Measurements from ENCODE around the gene VTI1B. TPM values are rescaled to one million over a fixed set of nuclear protein-coding genes. Genes with fewer than 3 reads are reported as not detected.

VTI1B gene
- total and polyA plus RNA-seq, 2 experiments from 2014 or later = 44.7 to 96.1 TPM

GRCh38 chr14:67653651-67654280, 20.7 kb downstream of the VTI1B start:
- no peak overlapping the region for H3K4me3 ChIP-seq
- Mint-ChIP-seq H3K27me3 (ENCODE audit: insufficient read depth, low read depth, poor library complexity) (no peaks in the 10 kb centered on the region), H3K4me1 (no peaks in the 10 kb centered on the region), H3K36me3 (ENCODE audit: low read depth) (peaks cover 72% of the 10 kb centered on the region), H3K9me3 (no peaks in the 10 kb centered on the region), H3K4me3 (no peak overlapping the region), H3K27ac (peak overlapping the region; percentile 92)
- no peak for ATAC-seq
- TF ChIP-seq ZNF331 (CRISPR knock-in tag; IDR thresholded peaks at IDR 0.05; ENCODE audit: low read depth) (no peak), EZH2 (IDR thresholded peaks at IDR 0.05; ENCODE audit: low read depth, unreplicated experiment) (no peak), NANOG (IDR thresholded peaks at IDR 0.05; ENCODE audit: borderline replicate concordance) (no peak), POLR2AphosphoS5 (IDR thresholded peaks at IDR 0.05; ENCODE audit: low read depth) (no peak), STAT1 (IDR thresholded peaks at IDR 0.05; ENCODE audit: unreplicated experiment) (no peak), ETS1 (IDR thresholded peaks at IDR 0.05) (no peak), CTCF (conservative IDR thresholded peaks at IDR 0.05; ENCODE audit: low read depth in 2 of 2) (no peak), CREB1 (CRISPR knock-in tag; IDR thresholded peaks at IDR 0.05; ENCODE audit: low read depth) (no peak), EZH2phosphoT487 (IDR thresholded peaks at IDR 0.05; ENCODE audit: unreplicated experiment) (no peak), ZNF114 (CRISPR knock-in tag; IDR thresholded peaks at IDR 0.05) (no peak), JUNB (IDR thresholded peaks at IDR 0.05; ENCODE audit: unreplicated experiment) (no peak), ZNF462 (CRISPR knock-in tag; IDR thresholded peaks at IDR 0.05) (no peak)
- TF ChIP-seq, protein P1, sequence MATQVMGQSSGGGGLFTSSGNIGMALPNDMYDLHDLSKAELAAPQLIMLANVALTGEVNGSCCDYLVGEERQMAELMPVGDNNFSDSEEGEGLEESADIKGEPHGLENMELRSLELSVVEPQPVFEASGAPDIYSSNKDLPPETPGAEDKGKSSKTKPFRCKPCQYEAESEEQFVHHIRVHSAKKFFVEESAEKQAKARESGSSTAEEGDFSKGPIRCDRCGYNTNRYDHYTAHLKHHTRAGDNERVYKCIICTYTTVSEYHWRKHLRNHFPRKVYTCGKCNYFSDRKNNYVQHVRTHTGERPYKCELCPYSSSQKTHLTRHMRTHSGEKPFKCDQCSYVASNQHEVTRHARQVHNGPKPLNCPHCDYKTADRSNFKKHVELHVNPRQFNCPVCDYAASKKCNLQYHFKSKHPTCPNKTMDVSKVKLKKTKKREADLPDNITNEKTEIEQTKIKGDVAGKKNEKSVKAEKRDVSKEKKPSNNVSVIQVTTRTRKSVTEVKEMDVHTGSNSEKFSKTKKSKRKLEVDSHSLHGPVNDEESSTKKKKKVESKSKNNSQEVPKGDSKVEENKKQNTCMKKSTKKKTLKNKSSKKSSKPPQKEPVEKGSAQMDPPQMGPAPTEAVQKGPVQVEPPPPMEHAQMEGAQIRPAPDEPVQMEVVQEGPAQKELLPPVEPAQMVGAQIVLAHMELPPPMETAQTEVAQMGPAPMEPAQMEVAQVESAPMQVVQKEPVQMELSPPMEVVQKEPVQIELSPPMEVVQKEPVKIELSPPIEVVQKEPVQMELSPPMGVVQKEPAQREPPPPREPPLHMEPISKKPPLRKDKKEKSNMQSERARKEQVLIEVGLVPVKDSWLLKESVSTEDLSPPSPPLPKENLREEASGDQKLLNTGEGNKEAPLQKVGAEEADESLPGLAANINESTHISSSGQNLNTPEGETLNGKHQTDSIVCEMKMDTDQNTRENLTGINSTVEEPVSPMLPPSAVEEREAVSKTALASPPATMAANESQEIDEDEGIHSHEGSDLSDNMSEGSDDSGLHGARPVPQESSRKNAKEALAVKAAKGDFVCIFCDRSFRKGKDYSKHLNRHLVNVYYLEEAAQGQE (IDR thresholded peaks at IDR 0.05; ENCODE audit: unreplicated experiment) = no peak
- no peaks in the 10 kb centered on the region for H3K27me3 ChIP-seq (ENCODE audit: insufficient read depth)
- peaks cover 33% of the 10 kb centered on the region for H3K36me3 ChIP-seq (ENCODE audit: insufficient read depth)
- H3K9me2 ChIP-seq (ENCODE audit: insufficient read depth) = no peaks in the 10 kb centered on the region
- DNase-seq (ENCODE audit: low spot score) = no peak
- H3K4me1 ChIP-seq (ENCODE audit: insufficient read depth) = no peaks in the 10 kb centered on the region
- peaks cover 10% of the 10 kb centered on the region; the same call in 1 of the 2 replicates for H4K20me1 ChIP-seq (replicated peaks; ENCODE audit: insufficient read depth)
- H3K79me2 ChIP-seq (replicated peaks; ENCODE audit: insufficient read depth) = no peaks in the 10 kb centered on the region
- H3K4me2 ChIP-seq = no peak overlapping the region
- H3F3A ChIP-seq (replicated peaks; ENCODE audit: low read depth) = no peaks in the 10 kb centered on the region
- no peak overlapping the region for H3K27ac ChIP-seq (ENCODE audit: low read depth)
- no peak overlapping the region for H2AFZ ChIP-seq
